ENCODE results near the gene TPGS2.

The TPGS2 gene

DNA sequence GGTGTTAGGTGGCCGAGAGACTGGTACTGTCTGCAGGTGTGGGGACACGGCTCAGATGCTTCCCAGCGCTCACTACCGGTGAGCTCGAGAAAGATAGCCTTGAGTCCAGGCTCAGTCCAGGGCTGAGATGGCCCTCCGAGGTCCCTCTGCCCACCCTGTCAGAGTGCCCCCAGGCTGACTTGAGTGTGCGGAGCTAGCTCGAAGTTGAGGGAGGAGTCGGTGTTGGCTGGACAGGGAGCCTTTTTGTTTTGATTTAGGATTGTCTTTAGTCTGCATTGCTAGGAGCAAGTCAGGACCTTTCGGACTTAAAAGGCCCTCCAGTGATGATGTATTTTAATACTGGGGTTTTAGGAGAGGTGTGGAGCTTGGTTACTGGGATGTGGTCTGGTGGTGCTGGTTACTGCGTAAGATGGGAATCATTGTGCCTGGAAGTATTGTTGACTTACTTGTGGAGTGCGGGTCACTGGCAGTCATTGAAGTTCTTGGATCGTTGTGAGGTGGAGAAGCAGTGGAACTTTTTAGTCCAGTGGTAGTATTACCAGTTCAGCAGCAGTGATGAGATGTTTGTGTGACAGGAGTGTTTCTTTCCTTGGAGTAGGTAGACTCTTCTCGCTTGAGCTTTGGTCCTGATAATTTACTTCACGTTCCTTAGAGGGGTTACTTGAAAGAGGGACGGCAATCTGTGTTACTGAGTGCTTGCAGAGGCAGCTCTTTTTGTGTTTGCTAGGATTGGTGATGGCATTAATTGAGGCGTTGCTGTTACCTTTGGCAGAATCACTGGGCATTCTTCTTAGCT, 758 bp upstream of the TPGS2 start:
- peak overlapping the region; percentile 98 for H3K4me3 ChIP-seq (ENCODE audit: low read depth, low read length)
- no peak for DNase-seq (ENCODE audit: low read depth, low spot score)
- ChIA-PET POLR2A (no interaction called here), CTCF (interaction anchor here (0.6 to 4.4 kb wide), 15 partner anchors 9 to 734 kb away, joined by 3 to 25 read pairs (median 4); no protein-coding TSS in a partner anchor)
- no peak for TF ChIP-seq CTCF (IDR thresholded peaks at IDR 0.05; ENCODE audit: insufficient read depth, low read length, missing control alignments)

DNA sequence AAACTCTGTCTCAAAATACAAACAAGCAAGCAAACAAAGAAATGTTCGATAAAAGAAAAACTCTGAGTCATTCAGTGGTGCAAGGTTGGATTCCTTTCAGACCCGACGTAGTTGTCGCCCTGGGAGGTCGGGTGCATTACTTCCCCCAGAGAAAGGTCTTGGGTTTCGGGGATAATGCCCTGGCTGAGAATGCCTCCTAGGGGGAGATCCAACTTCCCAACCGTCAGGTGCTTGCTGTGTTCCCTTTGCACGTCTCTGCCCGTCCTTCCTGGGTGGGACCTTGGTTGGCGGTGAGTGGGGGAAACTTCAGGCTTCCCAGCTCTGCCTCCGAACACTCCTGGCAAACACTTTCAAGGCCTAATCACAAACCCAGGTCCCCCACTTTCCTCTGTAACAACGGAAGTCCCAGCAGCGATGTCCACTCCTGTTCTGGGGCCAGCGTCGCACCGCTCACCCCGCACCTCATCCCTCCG, 609 bp downstream of the TPGS2 start:
- POLR2A ChIA-PET = interaction anchor here (0.5 to 0.6 kb wide), 2 partner anchors 18 to 309 kb away, joined by 3 read pairs; no protein-coding TSS in a partner anchor
- CTCF ChIA-PET = interaction anchor here (1.0 to 4.4 kb wide), 11 partner anchors 9 to 140 kb away, joined by 3 to 25 read pairs (median 7); no protein-coding TSS in a partner anchor
- no peak for DNase-seq (ENCODE audit: low read depth, low spot score)

DNA sequence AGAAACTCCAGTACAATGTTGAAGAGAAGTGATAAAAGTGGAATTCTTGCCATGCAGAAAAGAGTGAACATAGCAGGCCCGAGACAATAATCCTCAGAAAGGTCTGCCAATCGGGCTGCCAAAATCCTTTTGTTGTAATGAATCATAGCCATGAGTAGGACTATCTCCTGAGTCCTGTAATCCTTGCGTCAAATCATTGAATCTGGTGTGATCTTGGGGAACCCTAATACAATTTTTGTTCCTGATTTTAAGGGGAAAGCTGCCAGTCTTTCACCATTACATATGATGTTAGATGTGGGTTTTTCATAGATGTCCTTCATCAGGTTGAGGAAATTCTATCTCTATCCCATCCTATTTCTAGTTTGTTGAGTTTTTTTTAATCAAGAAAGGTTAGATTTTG, 2.2 kb downstream of the TPGS2 start:
- H3K4me3 ChIP-seq (ENCODE audit: low read depth, low read length) = no peak overlapping the region
- ChIA-PET CTCF (interaction anchor here (0.9 to 4.4 kb wide), 3 partner anchors 12 to 18 kb away, joined by 3 to 25 read pairs (median 7); no protein-coding TSS in a partner anchor), POLR2A (no interaction called here)
- TF ChIP-seq CTCF (IDR thresholded peaks at IDR 0.05; ENCODE audit: insufficient read depth, low read length, missing control alignments) = no peak
- no peak for DNase-seq (ENCODE audit: low read depth, low spot score)

More for the DNA sequence above, 609 bp downstream of the TPGS2 start:
- peak overlapping the region; percentile 98 for H3K4me3 ChIP-seq (ENCODE audit: low read depth, low read length)
- TF ChIP-seq CTCF (IDR thresholded peaks at IDR 0.05; ENCODE audit: insufficient read depth, low read length, missing control alignments) = no peak

GRCh38 chr18:36825526-36825925, 3.3 kb downstream of the TPGS2 start:
- no peak for DNase-seq (ENCODE audit: low read depth, low spot score)
- H3K4me3 ChIP-seq (ENCODE audit: low read depth, low read length) = no peak overlapping the region
- CTCF ChIA-PET = interaction anchor here (0.9 to 1.7 kb wide), 2 partner anchors 11 to 17 kb away, joined by 3 to 7 read pairs; no protein-coding TSS in a partner anchor
- no peak for TF ChIP-seq CTCF (IDR thresholded peaks at IDR 0.05; ENCODE audit: insufficient read depth, low read length, missing control alignments)
- POLR2A ChIA-PET = no interaction called here

GRCh38 chr18:36821681-36822080, 7.1 kb downstream of the TPGS2 start:
- ChIA-PET POLR2A (no interaction called here), CTCF (interaction anchor here (0.7 to 3.5 kb wide), 5 partner anchors 9 to 64 kb away, joined by 3 to 23 read pairs (median 5); no protein-coding TSS in a partner anchor)
- no peak overlapping the region for H3K4me3 ChIP-seq (ENCODE audit: low read depth, low read length)
- no peak for TF ChIP-seq CTCF (IDR thresholded peaks at IDR 0.05; ENCODE audit: insufficient read depth, low read length, missing control alignments)
- DNase-seq (ENCODE audit: low read depth, low spot score) = no peak

- TF ChIP-seq CTCF (IDR thresholded peaks at IDR 0.05; ENCODE audit: insufficient read depth, low read length, missing control alignments) = no peak
- CTCF ChIA-PET = interaction anchor here (0.7 to 3.5 kb wide), 3 partner anchors 9 to 11 kb away, joined by 4 to 23 read pairs (median 9); partner anchors contain the start of genes KIAA1328 and TPGS2
Observed at GRCh38 chr18:36819621-36820020, 9.2 kb downstream of the TPGS2 start.

More at GRCh38 chr18:36819621-36820020, 9.2 kb downstream of the TPGS2 start:
- no peak overlapping the region for H3K4me3 ChIP-seq (ENCODE audit: low read depth, low read length)
- no peak for DNase-seq (ENCODE audit: low read depth, low spot score)
- POLR2A ChIA-PET = no interaction called here

All from AG04449 (cell line).